Mesenchymal stem cell (in vitro differentiated cells and primary cell): ENCODE data around the gene PRDM12.
"Not testable (repeated sequence)": the region's sequence is repeated elsewhere in the genome, so short reads cannot be mapped to it uniquely, and the experiment has no call there.

Experiments
- DNase-seq: peaks from one replicate; pipeline ENCODE4 v3.0.0-alpha.2; 2013
- H2AFZ ChIP-seq: one replicate; pipeline ENCODE4 v1.6.1; 2013; ENCODE audit warnings: low read depth, mild to moderate bottlenecking, control low read depth, inconsistent platforms, low read length, moderate library complexity
- H2AK5ac ChIP-seq: 2 replicates; pipeline ENCODE4 v1.6.1; 2013; ENCODE audit warnings: low read length, moderate library complexity, mild to moderate bottlenecking, inconsistent platforms; ENCODE audit not compliant: severe bottlenecking
- H2BK120ac ChIP-seq: one replicate; pipeline ENCODE4 v1.6.1; 2013; ENCODE audit warnings: low read depth, mild to moderate bottlenecking, inconsistent platforms, low read length, moderate library complexity
- H2BK12ac ChIP-seq, 2 experiments: one replicate each; pipeline ENCODE4 v1.6.1; 2013; ENCODE audit warnings: inconsistent platforms in 2 of 2, low read length in 2 of 2, mild to moderate bottlenecking in 2 of 2, moderate library complexity in 2 of 2, control low read depth in 1 of 2
- H2BK15ac ChIP-seq: one replicate; pipeline ENCODE4 v1.6.1; 2013; ENCODE audit warnings: mild to moderate bottlenecking, low read depth, inconsistent platforms; ENCODE audit not compliant: poor library complexity, severe bottlenecking
- H2BK5ac ChIP-seq: 2 replicates; pipeline ENCODE4 v1.6.1; 2013; ENCODE audit warnings: low read depth, mild to moderate bottlenecking, low read length, control low read depth, inconsistent platforms; ENCODE audit not compliant: poor library complexity, severe bottlenecking
- H3K14ac ChIP-seq, 2 experiments: one replicate each; pipeline ENCODE4 v1.6.1; 2013; ENCODE audit warnings: inconsistent platforms in 2 of 2, low read length in 2 of 2, control low read depth in 1 of 2, mild to moderate bottlenecking in 1 of 2, moderate library complexity in 1 of 2
- H3K18ac ChIP-seq, 2 experiments: one replicate each; pipeline ENCODE4 v1.6.1; 2013; ENCODE audit warnings: inconsistent platforms in 2 of 2, low read length in 2 of 2, control low read depth in 1 of 2, low read depth in 1 of 2, mild to moderate bottlenecking in 1 of 2
- H3K23ac ChIP-seq, 2 experiments: one replicate each; pipeline ENCODE4 v1.6.1; 2013; ENCODE audit warnings: inconsistent platforms in 2 of 2, low read length in 2 of 2, mild to moderate bottlenecking in 2 of 2, moderate library complexity in 2 of 2, control low read depth in 1 of 2
- H3K27ac ChIP-seq: 2 replicates; pipeline ENCODE4 v1.5.1; 2013; ENCODE audit warnings: mild to moderate bottlenecking, moderate library complexity, low read length, control low read depth, inconsistent platforms; ENCODE audit not compliant: poor library complexity, severe bottlenecking
- H3K27me3 ChIP-seq, 2 experiments: 2 replicates each; pipeline versions ENCODE4 v1.6.1 to v1.7.0; 2013; ENCODE audit warnings: low read length in 2 of 2, mild to moderate bottlenecking in 2 of 2, moderate library complexity in 2 of 2, control low read depth in 1 of 2, inconsistent platforms in 1 of 2; ENCODE audit not compliant: control insufficient read depth in 1 of 2, insufficient read depth in 1 of 2
- H3K36me3 ChIP-seq, 2 experiments: 2 replicates each; pipeline versions ENCODE4 v1.6.1 to v1.7.0; 2013; ENCODE audit warnings: low read length in 2 of 2, control low read depth in 1 of 2, inconsistent platforms in 1 of 2, low read depth in 1 of 2, mild to moderate bottlenecking in 1 of 2; ENCODE audit not compliant: insufficient read depth in 2 of 2, control insufficient read depth in 1 of 2
- H3K4ac ChIP-seq, 2 experiments: one replicate each; pipeline ENCODE4 v1.6.1; 2013; ENCODE audit warnings: inconsistent platforms in 2 of 2, low read length in 2 of 2, mild to moderate bottlenecking in 2 of 2, moderate library complexity in 2 of 2, control low read depth in 1 of 2, low read depth in 1 of 2
- H3K4me1 ChIP-seq: 2 replicates; pipeline ENCODE4 v1.6.1; 2013; ENCODE audit warnings: low read depth, low read length, control low read depth; ENCODE audit not compliant: control insufficient read depth, insufficient read depth
- H3K4me2 ChIP-seq: 2 replicates; pipeline ENCODE4 v1.6.1; 2013; ENCODE audit warnings: low read length, mild to moderate bottlenecking, inconsistent platforms; ENCODE audit not compliant: poor library complexity, severe bottlenecking
- H3K4me3 ChIP-seq, 2 experiments: 2 replicates each; pipeline versions ENCODE4 v1.5.1 to v1.7.0; 2013; ENCODE audit warnings: low read length in 2 of 2, mild to moderate bottlenecking in 2 of 2, control low read depth in 1 of 2, low read depth in 1 of 2; ENCODE audit not compliant: insufficient read depth in 1 of 2
- H3K79me1 ChIP-seq: replicated peaks from 2 replicates; pipeline ENCODE4 v1.6.1; 2013; ENCODE audit warnings: mild to moderate bottlenecking, control low read depth, low read length, inconsistent platforms; ENCODE audit not compliant: poor library complexity, severe bottlenecking
- H3K9ac ChIP-seq: 2 replicates; pipeline ENCODE4 v1.7.0; 2013; ENCODE audit warnings: mild to moderate bottlenecking, low read length, moderate library complexity
- H3K9me3 ChIP-seq: 2 replicates; pipeline ENCODE4 v1.7.0; 2013; ENCODE audit warnings: mild to moderate bottlenecking, low read length; ENCODE audit not compliant: control insufficient read depth
- H4K8ac ChIP-seq: one replicate; pipeline ENCODE4 v1.6.1; 2013; ENCODE audit warnings: inconsistent platforms, mild to moderate bottlenecking, low read length, moderate library complexity
- H4K91ac ChIP-seq: one replicate; pipeline ENCODE4 v1.6.1; 2013; ENCODE audit warnings: mild to moderate bottlenecking, low read length, inconsistent platforms
- WGBS: methylation state at CpG from one replicate; pipeline ENCODE4 v1.1.7; 2013; ENCODE audit warnings: mixed read lengths; 5-methylcytosine and 5-hydroxymethylcytosine counted together

Gene PRDM12

DNA sequence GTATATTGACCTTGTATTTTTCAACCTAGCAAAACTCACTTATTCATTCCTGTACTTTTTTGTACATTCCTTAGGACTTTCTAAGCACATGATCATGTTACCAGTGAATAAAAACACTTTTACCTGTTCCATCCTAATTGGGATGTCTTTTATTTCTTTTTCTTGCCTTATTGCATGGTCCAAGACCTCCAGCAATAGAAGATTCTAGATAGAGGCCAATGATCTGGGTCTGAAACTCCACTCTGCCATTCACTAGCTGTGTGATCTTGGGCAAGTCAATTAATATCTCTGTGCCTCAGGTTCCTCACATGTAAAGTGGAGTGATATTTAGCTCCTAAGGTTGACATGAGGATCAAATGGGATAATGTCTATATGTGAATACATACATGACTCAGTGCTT lies 20.7 kb downstream of the PRDM12 start:
- H3K23ac ChIP-seq: no peak overlapping the region

DNA sequence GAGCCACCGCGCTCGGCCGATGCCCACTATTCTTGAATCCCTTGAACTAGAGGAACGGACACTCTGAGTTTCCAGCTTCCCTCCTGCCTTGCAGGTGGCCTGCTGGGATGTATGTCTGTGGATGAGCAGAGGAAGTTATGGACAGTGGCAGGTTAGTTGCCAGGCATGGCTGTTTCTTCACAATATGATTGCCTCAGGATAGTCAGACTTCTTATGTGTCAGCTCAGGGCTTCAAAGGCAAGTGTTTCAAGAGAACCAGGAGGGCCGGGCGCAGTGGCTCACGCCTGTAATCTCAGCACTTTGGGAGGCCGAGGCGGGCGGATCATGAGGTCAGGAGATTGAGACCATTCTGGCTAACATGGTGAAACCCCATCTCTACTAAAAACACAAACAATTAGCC lies 21.6 kb downstream of the PRDM12 start:
- not testable (repeated sequence) for H2AK5ac ChIP-seq, H3K9me3 ChIP-seq, H3K79me1 ChIP-seq, H3K4ac ChIP-seq, H3K4me2 ChIP-seq, H3K27me3 ChIP-seq, H2BK5ac ChIP-seq, H3K18ac ChIP-seq, H4K91ac ChIP-seq, H4K8ac ChIP-seq, H2BK120ac ChIP-seq, H3K27ac ChIP-seq, H3K4me1 ChIP-seq, H3K14ac ChIP-seq, H2BK15ac ChIP-seq, H2BK12ac ChIP-seq, H3K36me3 ChIP-seq, H2AFZ ChIP-seq, DNase-seq, H3K23ac ChIP-seq, H3K9ac ChIP-seq, H3K4me3 ChIP-seq
- WGBS: 88% methylated on average over 10 of the region's 11 CpGs

More for the DNA sequence above, 20.7 kb downstream of the PRDM12 start:
- H3K4me3 ChIP-seq: no peak overlapping the region
- no peaks in the 10 kb centered on the region for H3K79me1 ChIP-seq
- no peak overlapping the region for H4K8ac ChIP-seq
- no peak overlapping the region for H2BK15ac ChIP-seq
- no peak for DNase-seq
- H2AFZ ChIP-seq: no peak overlapping the region
- H2BK5ac ChIP-seq: no peak overlapping the region
- H3K27me3 ChIP-seq: peaks cover 3 to 4% of the 10 kb centered on the region in 2 experiments
- H2BK12ac ChIP-seq: no peak overlapping the region
- no peak overlapping the region for H4K91ac ChIP-seq
- no peak overlapping the region for H2BK120ac ChIP-seq
- no peaks in the 10 kb centered on the region for H3K36me3 ChIP-seq
- peaks cover 5% of the 10 kb centered on the region for H3K9me3 ChIP-seq
- no peak overlapping the region for H3K9ac ChIP-seq
- H3K18ac ChIP-seq: no peak overlapping the region
- H3K4me1 ChIP-seq: peaks cover 13% of the 10 kb centered on the region
- H3K14ac ChIP-seq: no peak overlapping the region
- H3K4ac ChIP-seq: no peak overlapping the region
- no peak overlapping the region for H2AK5ac ChIP-seq
- no peak overlapping the region for H3K4me2 ChIP-seq
- no peak overlapping the region for H3K27ac ChIP-seq

- Histone ChIP-seq H3K27ac (no peak overlapping the region), H3K4me3 (no peak overlapping the region), H3K36me3 (no peaks in the 10 kb centered on the region), H2BK15ac (no peak overlapping the region), H3K9ac (no peak overlapping the region), H3K18ac (no peak overlapping the region), H3K23ac (no peak overlapping the region), H2BK12ac (no peak overlapping the region), H3K4me2 (no peak overlapping the region), H2BK5ac (no peak overlapping the region), H3K27me3 (no peaks in the 10 kb centered on the region), H3K9me3 (peaks cover 5% of the 10 kb centered on the region), H3K4ac (no peak overlapping the region), H4K91ac (no peak overlapping the region), H3K4me1 (no peaks in the 10 kb centered on the region), H4K8ac (no peak overlapping the region), H2BK120ac (no peak overlapping the region), H2AFZ (no peak overlapping the region), H3K79me1 (no peaks in the 10 kb centered on the region), H3K14ac (no peak overlapping the region), H2AK5ac (no peak overlapping the region)
- 57% methylated on average over 1 of the region's 2 CpGs for WGBS
- no peak for DNase-seq
Observed at GRCh38 chr9:130687615-130688014, 23.2 kb downstream of the PRDM12 start.

DNA sequence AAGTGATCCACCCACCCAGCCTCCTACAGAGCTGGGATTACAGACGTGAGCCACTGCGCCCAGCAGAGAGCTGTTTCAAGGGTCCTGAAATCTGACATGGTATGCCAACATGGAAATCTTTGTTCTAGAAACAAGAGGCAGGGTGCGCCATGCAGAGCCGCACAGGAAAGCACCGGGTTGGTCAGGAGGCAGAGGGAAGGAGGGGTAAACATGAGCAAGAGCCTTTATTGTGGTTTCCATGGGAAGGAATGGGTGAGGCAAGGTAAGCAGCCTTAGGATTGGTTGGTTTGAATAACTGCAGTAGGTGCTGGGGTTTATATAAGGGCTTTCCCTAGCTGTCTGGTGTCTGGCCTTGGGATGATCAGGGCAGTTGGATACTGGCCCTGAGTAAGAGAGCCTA lies 23.7 kb downstream of the PRDM12 start:
- Histone ChIP-seq H3K4ac (no peak overlapping the region), H3K14ac (no peak overlapping the region), H2BK5ac (no peak overlapping the region), H4K91ac (no peak overlapping the region), H2BK15ac (no peak overlapping the region), H3K23ac (no peak overlapping the region), H4K8ac (no peak overlapping the region), H3K18ac (no peak overlapping the region), H2BK120ac (no peak overlapping the region), H3K9ac (no peak overlapping the region), H3K4me1 (no peaks in the 10 kb centered on the region), H2AK5ac (no peak overlapping the region), H3K79me1 (no peaks in the 10 kb centered on the region), H3K4me2 (no peak overlapping the region), H3K4me3 (no peak overlapping the region), H3K36me3 (no peaks in the 10 kb centered on the region), H3K27ac (no peak overlapping the region), H2AFZ (no peak overlapping the region), H3K9me3 (peaks cover 5% of the 10 kb centered on the region), H3K27me3 (no peaks in the 10 kb centered on the region), H2BK12ac (no peak overlapping the region)
- WGBS: 88% methylated on average over 5 of the region's 5 CpGs
- DNase-seq: no peak
